ENCODE measurements around the gene ATP1B3.

Gene ATP1B3

DNA sequence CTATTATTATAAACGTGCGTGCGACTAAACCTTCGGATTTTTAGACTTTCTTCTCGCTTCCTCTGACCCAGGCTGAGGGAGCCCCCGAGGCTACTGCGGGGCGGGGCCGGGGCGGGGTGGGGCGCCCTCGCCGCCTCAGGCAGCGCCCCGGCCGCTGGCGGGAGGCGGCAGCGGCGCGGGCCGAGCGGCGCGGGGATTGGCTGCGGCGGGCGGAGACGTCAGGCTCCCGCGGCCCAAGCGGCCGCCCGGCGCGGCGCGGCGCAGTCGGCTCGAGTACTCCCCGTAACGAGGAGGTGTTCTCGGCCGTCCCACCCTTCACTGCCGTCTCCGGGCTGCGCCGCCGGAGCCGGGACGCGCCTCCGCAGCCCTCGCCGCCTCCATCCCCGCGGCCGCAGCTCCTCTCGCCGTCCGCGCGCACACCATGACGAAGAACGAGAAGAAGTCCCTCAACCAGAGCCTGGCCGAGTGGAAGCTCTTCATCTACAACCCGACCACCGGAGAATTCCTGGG is at the start of gene ATP1B3:
TSS of gene ATP1B3 (plus strand) at position 263 of the 510 bp plus-strand sequence. CDS start at position 422, 159 bp downstream.
- DNase-seq (ENCODE audit: low spot score) = peak; percentile 96

DNA sequence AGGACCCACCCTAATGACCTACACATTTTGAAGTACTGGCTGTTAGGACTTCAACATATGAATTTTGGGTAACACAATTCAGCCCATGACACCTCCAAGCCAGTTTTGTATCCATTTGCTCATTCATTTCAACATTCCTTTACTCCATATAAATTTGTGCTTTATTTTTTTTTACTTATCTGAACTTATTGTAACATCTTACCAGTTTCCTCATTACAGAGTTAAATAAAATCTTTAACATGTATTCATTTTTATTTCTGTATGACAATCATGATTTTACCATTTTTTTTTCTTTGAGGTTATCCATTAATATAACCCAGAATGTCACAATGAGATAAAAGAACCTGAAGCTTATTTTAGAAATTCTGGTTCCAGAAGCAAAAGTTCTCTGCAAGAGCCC is 48.0 kb upstream of the ATP1B3 start:
- no peak for DNase-seq (ENCODE audit: low spot score)
- TF ChIP-seq, protein P1, sequence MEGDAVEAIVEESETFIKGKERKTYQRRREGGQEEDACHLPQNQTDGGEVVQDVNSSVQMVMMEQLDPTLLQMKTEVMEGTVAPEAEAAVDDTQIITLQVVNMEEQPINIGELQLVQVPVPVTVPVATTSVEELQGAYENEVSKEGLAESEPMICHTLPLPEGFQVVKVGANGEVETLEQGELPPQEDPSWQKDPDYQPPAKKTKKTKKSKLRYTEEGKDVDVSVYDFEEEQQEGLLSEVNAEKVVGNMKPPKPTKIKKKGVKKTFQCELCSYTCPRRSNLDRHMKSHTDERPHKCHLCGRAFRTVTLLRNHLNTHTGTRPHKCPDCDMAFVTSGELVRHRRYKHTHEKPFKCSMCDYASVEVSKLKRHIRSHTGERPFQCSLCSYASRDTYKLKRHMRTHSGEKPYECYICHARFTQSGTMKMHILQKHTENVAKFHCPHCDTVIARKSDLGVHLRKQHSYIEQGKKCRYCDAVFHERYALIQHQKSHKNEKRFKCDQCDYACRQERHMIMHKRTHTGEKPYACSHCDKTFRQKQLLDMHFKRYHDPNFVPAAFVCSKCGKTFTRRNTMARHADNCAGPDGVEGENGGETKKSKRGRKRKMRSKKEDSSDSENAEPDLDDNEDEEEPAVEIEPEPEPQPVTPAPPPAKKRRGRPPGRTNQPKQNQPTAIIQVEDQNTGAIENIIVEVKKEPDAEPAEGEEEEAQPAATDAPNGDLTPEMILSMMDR (IDR thresholded peaks at IDR 0.05; ENCODE audit: extremely low read depth, missing control alignments) = no peak

More for the DNA sequence above, at the start of gene ATP1B3:
- TF ChIP-seq, protein P1 (IDR thresholded peaks at IDR 0.05; ENCODE audit: extremely low read depth, missing control alignments) = no peak

DNA sequence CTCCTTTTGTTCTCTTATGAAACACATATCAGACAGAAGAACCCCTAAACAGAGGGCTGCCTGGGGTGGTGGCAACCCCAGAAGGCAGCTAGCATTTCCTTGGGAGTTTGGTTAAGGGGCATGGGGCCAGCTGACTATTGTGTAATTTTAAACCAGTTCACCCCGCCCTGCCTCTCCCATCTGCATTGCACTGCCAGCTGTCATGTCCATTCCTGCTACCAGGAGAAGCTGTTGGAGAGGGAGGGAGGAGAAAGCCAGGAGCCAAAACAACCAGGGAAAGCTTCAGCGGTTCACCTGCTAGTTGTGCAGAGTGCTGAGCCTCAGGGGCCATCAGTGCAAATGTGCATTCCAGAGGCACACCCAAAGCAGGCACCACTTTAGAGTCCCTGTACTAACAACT is 47.6 kb upstream of the ATP1B3 start:
- no peak for DNase-seq (ENCODE audit: low spot score)
- TF ChIP-seq, protein P1 (IDR thresholded peaks at IDR 0.05; ENCODE audit: extremely low read depth, missing control alignments) = no peak

DNA sequence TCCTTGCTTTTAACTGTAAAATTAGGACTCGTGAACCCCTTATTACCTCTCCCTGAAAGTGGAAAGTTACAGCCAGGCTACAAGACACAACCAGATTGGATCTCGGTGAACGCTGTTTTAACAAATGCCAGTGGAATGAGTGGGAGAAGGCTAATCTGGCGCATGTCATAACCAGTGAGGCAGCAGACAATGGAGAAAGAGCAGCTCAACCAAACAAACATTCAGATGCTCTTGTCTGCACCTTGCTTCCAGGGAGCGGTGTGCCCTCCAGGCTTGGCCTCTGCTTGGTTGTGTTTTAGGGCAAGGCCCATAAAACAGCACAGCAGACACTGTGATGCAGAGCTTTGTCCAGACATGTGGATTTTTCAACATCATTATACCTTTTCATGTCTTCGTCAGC is 45.9 kb upstream of the ATP1B3 start:
- TF ChIP-seq, protein P1 (IDR thresholded peaks at IDR 0.05; ENCODE audit: extremely low read depth, missing control alignments) = no peak
- DNase-seq (ENCODE audit: low spot score) = no peak

DNA sequence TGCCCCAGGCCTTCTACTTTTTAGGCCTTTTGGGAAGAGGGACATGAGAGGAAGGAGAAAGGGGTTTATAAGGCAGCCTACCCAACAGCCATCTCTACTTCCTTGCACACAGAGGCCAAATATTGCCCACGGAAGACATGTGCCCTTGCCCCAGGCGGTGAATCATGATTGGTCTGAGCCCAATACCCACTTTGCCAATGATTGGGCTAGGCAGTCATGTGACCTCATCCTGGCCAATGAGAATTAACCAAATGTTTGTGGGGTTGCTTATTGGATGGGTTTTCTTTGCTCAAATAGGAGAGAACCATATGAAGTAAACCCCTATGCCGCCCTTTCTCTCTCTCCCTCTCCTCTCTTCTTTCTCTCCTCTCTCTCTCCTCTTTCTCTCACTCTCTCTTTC is 42.2 kb upstream of the ATP1B3 start:
- no peak for DNase-seq (ENCODE audit: low spot score)
- TF ChIP-seq, protein P1 (IDR thresholded peaks at IDR 0.05; ENCODE audit: extremely low read depth, missing control alignments) = no peak

DNA sequence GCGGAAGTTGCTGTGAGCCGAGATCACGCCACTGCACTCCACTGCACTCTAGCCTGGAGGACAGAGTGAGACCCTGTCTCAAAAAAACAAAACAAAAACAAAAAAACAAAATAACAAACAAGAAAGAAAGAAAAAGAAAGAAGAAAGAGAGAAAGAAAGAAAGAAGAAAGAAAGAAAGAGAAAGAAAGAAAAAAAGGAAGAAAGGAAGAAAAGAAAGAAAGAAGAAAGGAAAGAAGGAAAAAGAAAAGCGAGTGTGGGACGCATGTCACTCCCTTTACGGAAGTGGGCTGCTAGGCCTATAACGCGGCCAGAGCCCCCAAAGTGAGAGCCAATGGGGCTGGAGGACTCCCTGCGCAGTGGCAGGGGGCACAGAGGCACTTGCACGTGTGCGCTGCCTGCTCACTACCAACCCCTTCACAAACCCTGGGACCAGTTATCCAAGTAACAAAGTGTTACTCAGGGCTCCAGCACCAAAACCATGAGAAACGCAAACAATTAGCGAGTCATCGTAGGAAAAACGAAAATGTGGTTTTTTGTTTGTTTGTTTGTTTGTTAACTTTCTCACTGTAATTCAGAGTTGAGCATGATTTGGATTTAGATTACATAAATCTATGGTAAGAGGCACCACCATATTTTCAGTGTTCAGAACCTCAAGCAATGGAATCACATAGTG is 40.8 kb upstream of the ATP1B3 start:
- DNase-seq (ENCODE audit: low spot score) = no peak
- TF ChIP-seq, protein P1 (IDR thresholded peaks at IDR 0.05; ENCODE audit: extremely low read depth, missing control alignments) = no peak

- no peak for DNase-seq (ENCODE audit: low spot score)
- TF ChIP-seq, protein P1 (IDR thresholded peaks at IDR 0.05; ENCODE audit: extremely low read depth, missing control alignments) = no peak
Observed at GRCh38 chr3:141839389-141839788, 37.1 kb upstream of the ATP1B3 start.

Data from GM20000 (cell line).